A549 (cell line): ENCODE measurements around the gene SINHCAF. TPM values are rescaled to one million over a fixed set of nuclear protein-coding genes. Genes with fewer than 3 reads are reported as not detected.
A peak's percentile ranks its signal among the peaks of the same experiment; 100 is the strongest.

Experiments
- ATAC-seq, 2 experiments: fragments of 200-7000 bp in 1 of 2; fragments of >200 bp in 1 of 2; cut with Nextera tagmentation in 1 of 2; cut with Tn5 transposase in 1 of 2; 3 replicates each; pipeline versions ENCODE4 v1.8.0 to v1.9.1; 2018 to 2020; ENCODE audit warnings: mild to moderate bottlenecking in 1 of 2, moderate library complexity in 1 of 2
- CTCF ChIA-PET: fragments of 300-600 bp; sonication (Branson Sonifier 250); formaldehyde crosslinking; extraction: SDS; loops from one replicate; lab custom pipeline; 2021; ENCODE audit warnings: antibody characterized with exemption, inconsistent platforms; lab: Yijun Ruan, JAX
- POLR2A ChIA-PET: fragments of 350-600 bp; formaldehyde crosslinking; extraction: SDS; loops from one replicate; lab custom pipeline; 2021; ENCODE audit warnings: antibody characterized with exemption, inconsistent platforms; lab: Yijun Ruan, JAX
- DNase-seq, 2 experiments: peaks; one replicate each; pipeline versions ENCODE4 v3.0.0 to v3.0.0-alpha.2; 2011 to 2016; ENCODE audit warnings: low read depth in 1 of 2, low spot score in 1 of 2
- FAIRE-seq: peaks from 2 replicates; lab custom pipeline; 2011; peaks lifted over from hg19 to GRCh38; lab: Jason Lieb, UNC
- H3K27ac ChIP-seq, 2 experiments: fragments of >200 bp; sonication (Bioruptor Twin); formaldehyde crosslinking; 3 replicates each; pipeline ENCODE4 v1.5.1; 2016 to 2017
- H3K4me1 ChIP-seq: fragments of >200 bp; sonication (Bioruptor Twin); formaldehyde crosslinking; 3 replicates; pipeline ENCODE4 v1.6.1; 2016
- H3K4me2 ChIP-seq: fragments of >200 bp; sonication (Bioruptor Twin); formaldehyde crosslinking; 3 replicates; pipeline ENCODE4 v1.6.1; 2016
- H3K4me3 ChIP-seq: fragments of >200 bp; sonication (Bioruptor Twin); formaldehyde crosslinking; 3 replicates; pipeline ENCODE4 v1.5.1; 2016
- H3K9me3 ChIP-seq: fragments of >200 bp; sonication (Bioruptor Twin); formaldehyde crosslinking; 3 replicates; pipeline ENCODE4 v1.6.1; 2016
- CHD2 ChIP-seq: fragments of 150-350 bp; IDR thresholded peaks from 2 replicates; pipeline ENCODE4 v1.6.1; 2014; ENCODE audit warnings: low read length; ENCODE audit not compliant: partially characterized antibody
- EHF ChIP-seq: fragments of 250-450 bp; sonication (Bioruptor Pico); IDR thresholded peaks from 2 replicates; pipeline ENCODE4 v1.5.0; 2020; ENCODE audit warnings: mild to moderate bottlenecking
- ESRRA ChIP-seq: fragments of 150-350 bp; IDR thresholded peaks from 2 replicates; pipeline ENCODE4 v1.6.1; 2014; ENCODE audit warnings: mild to moderate bottlenecking, low read length, borderline replicate concordance
- FOSB ChIP-seq: fragments of 250-450 bp; sonication (Bioruptor Pico); IDR thresholded peaks from 2 replicates; pipeline ENCODE4 v1.5.0; 2020; ENCODE audit warnings: mild to moderate bottlenecking, moderate library complexity
- HDAC2 ChIP-seq: fragments of 200-600 bp; sonication (generic); IDR thresholded peaks from 2 replicates; pipeline ENCODE4 v1.6.1; 2016
- HEYL ChIP-seq: fragments of 250-450 bp; sonication (Bioruptor Pico); IDR thresholded peaks from 2 replicates; pipeline ENCODE4 v1.8.0; 2021; ENCODE audit warnings: mild to moderate bottlenecking, moderate library complexity
- HOXA7 ChIP-seq: fragments of 250-450 bp; sonication (Bioruptor Pico); IDR thresholded peaks from 2 replicates; pipeline ENCODE4 v1.5.0; 2020; ENCODE audit warnings: mild to moderate bottlenecking, moderate library complexity
- HOXB13 ChIP-seq: fragments of 250-450 bp; sonication (Bioruptor Pico); IDR thresholded peaks from 2 replicates; pipeline ENCODE4 v1.5.0; 2020; ENCODE audit warnings: low read depth, mild to moderate bottlenecking, moderate library complexity
- HOXB5 ChIP-seq: fragments of 250-450 bp; sonication (Bioruptor Pico); IDR thresholded peaks from 2 replicates; pipeline ENCODE4 v1.5.0; 2020; ENCODE audit warnings: mild to moderate bottlenecking, moderate library complexity
- KDM5A ChIP-seq: fragments of 200-600 bp; sonication (generic); IDR thresholded peaks from 2 replicates; pipeline ENCODE4 v1.6.1; 2016; ENCODE audit warnings: antibody characterized with exemption, mild to moderate bottlenecking
- MAFK ChIP-seq: fragments of 450-650 bp; IDR thresholded peaks from 2 replicates; pipeline ENCODE4 v1.6.1; 2014; ENCODE audit not compliant: partially characterized antibody
- NFE2L2 ChIP-seq: fragments of 150-350 bp; conservative IDR thresholded peaks from 2 replicates; pipeline ENCODE4 v1.6.1; 2014; ENCODE audit warnings: low read length
- PHF8 ChIP-seq: fragments of 200-600 bp; sonication (generic); IDR thresholded peaks from 2 replicates; pipeline ENCODE4 v1.6.1; 2016; ENCODE audit warnings: low read depth, mild to moderate bottlenecking, antibody characterized with exemption, moderate library complexity, borderline replicate concordance
- RAD21 ChIP-seq, 2 experiments: fragments of >200 bp in 1 of 2; sonication (Bioruptor Twin) in 1 of 2; formaldehyde crosslinking in 1 of 2; IDR thresholded peaks in 1 of 2; conservative IDR thresholded peaks in 1 of 2; 2 replicates in 1 of 2; 3 replicates in 1 of 2; pipeline ENCODE4 v1.6.1; 2012 to 2018; ENCODE audit warnings: inconsistent platforms in 1 of 2
- RARB ChIP-seq: fragments of 250-450 bp; sonication (Bioruptor Pico); IDR thresholded peaks from 2 replicates; pipeline ENCODE4 v1.8.0; 2021; ENCODE audit warnings: mild to moderate bottlenecking, moderate library complexity
- RCOR1 ChIP-seq: fragments of 150-350 bp; IDR thresholded peaks from 2 replicates; pipeline ENCODE4 v1.6.1; 2014; ENCODE audit warnings: antibody characterized with exemption, low read length, low read depth
- RFX5 ChIP-seq: fragments of 450-650 bp; IDR thresholded peaks from 2 replicates; pipeline ENCODE4 v1.7.1; 2014; ENCODE audit warnings: antibody characterized with exemption, mild to moderate bottlenecking, moderate library complexity
- SMC3 ChIP-seq: fragments of >200 bp; sonication (Bioruptor Twin); formaldehyde crosslinking; IDR thresholded peaks from 3 replicates; pipeline ENCODE4 v1.6.1; 2018; ENCODE audit warnings: inconsistent platforms
- ZC3H11A ChIP-seq: fragments of 450-650 bp; IDR thresholded peaks from 2 replicates; pipeline ENCODE4 v1.6.1; 2014; ENCODE audit warnings: antibody characterized with exemption, mild to moderate bottlenecking
- WGBS: methylation state at CpG from one replicate; pipeline ENCODE4 v1.1.6; 2017; ENCODE audit errors: missing lambda C conversion rate; 5-methylcytosine and 5-hydroxymethylcytosine counted together
- polyA plus RNA-seq, 4 experiments: library from polyadenylated mRNA; depleted of rRNA in 3 of 4; stranded (reverse); fragments of >200 nt; fragmentation: RNase III in 1 of 4; extraction: RNeasy Plus Mini Kit Qiagen cat#74134 plus additional on column Dnase treatment in 1 of 4; gene quantifications; 2 replicates in 3 of 4; 3 replicates in 1 of 4; pipeline ENCODE4 v1.2.3, GENCODE V29; 2011 to 2017
- TF ChIP-seq, protein P1 (sequence below): fragments of 200-600 bp; sonication (generic); IDR thresholded peaks from 2 replicates; pipeline ENCODE4 v1.6.1; 2016; ENCODE audit warnings: antibody characterized with exemption, mild to moderate bottlenecking, moderate library complexity
- TF ChIP-seq, protein P2 (sequence below): IDR thresholded peaks from 2 replicates; pipeline ENCODE4 v1.6.1; 2012; ENCODE audit warnings: low read depth, borderline replicate concordance
- TF ChIP-seq, protein P3 (sequence below): fragments of 250-450 bp; sonication (Bioruptor Pico); IDR thresholded peaks from 2 replicates; pipeline ENCODE4 v1.5.0; 2021; ENCODE audit warnings: mild to moderate bottlenecking, moderate library complexity, borderline replicate concordance
- TF ChIP-seq, protein P4 (sequence below): fragments of 250-450 bp; sonication (Bioruptor Pico); IDR thresholded peaks from 2 replicates; pipeline ENCODE4 v1.5.0; 2020; ENCODE audit warnings: low read depth, mild to moderate bottlenecking, moderate library complexity
- TF ChIP-seq, protein P5 (sequence below): IDR thresholded peaks from 2 replicates; pipeline ENCODE4 v1.6.1; 2012
- TF ChIP-seq, protein P6 (sequence below): IDR thresholded peaks from 2 replicates; pipeline ENCODE4 v1.6.1; 2012
- TF ChIP-seq, protein P7 (sequence below): fragments of 450-650 bp; IDR thresholded peaks from 2 replicates; pipeline ENCODE4 v1.6.1; 2014; ENCODE audit warnings: antibody characterized with exemption
- TF ChIP-seq, protein P8 (sequence below): fragments of >200 bp; sonication (Bioruptor Twin); formaldehyde crosslinking; IDR thresholded peaks from 3 replicates; pipeline ENCODE4 v1.5.1; 2016

SINHCAF gene
- polyA plus RNA-seq, 2 of the 4 experiments (the other 2 are of a cell fraction) = 38.8 to 106 TPM

DNA sequence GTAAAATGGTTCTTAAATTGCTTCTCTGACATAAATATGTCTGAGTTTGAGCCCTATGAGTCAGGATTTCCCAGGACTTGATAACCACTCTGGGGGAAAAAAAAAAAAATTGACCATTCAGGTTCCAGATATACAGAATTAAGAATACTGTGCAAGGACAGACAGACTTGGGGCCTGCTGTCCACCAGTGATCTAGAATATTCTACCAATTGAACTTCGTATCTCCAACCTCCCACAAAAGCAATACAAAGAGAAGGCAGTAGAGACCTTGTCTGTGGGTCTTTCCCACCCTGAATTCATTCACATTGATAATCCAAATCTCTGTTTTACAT, 4.1 kb downstream of the SINHCAF start:
- DNase-seq (no peak), FAIRE-seq (no peak), ATAC-seq (no peak)
- Histone ChIP-seq H3K9me3 (no peaks in the 10 kb centered on the region), H3K4me2 (peak overlapping the region; percentile 86), H3K27ac (peak overlapping the region in 1 of 2 experiments; percentile 35; a peak in 1 of 6 replicates), H3K4me3 (no peak overlapping the region), H3K4me1 (peaks cover 59% of the 10 kb centered on the region)
- WGBS = 81% methylated on average over 1 of the region's 1 CpG
- ChIA-PET CTCF (interaction anchor here (3.1 kb wide), 1 partner anchor 50 kb away, joined by 12 read pairs; no protein-coding TSS in a partner anchor), POLR2A (no interaction called here)
- TF ChIP-seq HOXB5 = no peak
- no peak for TF ChIP-seq KDM5A
- no peak for TF ChIP-seq SMC3
- no peak for TF ChIP-seq HEYL (CRISPR knock-in tag)
- TF ChIP-seq ESRRA = no peak
- no peak for TF ChIP-seq RFX5
- TF ChIP-seq HDAC2 = no peak
- TF ChIP-seq, protein P1, sequence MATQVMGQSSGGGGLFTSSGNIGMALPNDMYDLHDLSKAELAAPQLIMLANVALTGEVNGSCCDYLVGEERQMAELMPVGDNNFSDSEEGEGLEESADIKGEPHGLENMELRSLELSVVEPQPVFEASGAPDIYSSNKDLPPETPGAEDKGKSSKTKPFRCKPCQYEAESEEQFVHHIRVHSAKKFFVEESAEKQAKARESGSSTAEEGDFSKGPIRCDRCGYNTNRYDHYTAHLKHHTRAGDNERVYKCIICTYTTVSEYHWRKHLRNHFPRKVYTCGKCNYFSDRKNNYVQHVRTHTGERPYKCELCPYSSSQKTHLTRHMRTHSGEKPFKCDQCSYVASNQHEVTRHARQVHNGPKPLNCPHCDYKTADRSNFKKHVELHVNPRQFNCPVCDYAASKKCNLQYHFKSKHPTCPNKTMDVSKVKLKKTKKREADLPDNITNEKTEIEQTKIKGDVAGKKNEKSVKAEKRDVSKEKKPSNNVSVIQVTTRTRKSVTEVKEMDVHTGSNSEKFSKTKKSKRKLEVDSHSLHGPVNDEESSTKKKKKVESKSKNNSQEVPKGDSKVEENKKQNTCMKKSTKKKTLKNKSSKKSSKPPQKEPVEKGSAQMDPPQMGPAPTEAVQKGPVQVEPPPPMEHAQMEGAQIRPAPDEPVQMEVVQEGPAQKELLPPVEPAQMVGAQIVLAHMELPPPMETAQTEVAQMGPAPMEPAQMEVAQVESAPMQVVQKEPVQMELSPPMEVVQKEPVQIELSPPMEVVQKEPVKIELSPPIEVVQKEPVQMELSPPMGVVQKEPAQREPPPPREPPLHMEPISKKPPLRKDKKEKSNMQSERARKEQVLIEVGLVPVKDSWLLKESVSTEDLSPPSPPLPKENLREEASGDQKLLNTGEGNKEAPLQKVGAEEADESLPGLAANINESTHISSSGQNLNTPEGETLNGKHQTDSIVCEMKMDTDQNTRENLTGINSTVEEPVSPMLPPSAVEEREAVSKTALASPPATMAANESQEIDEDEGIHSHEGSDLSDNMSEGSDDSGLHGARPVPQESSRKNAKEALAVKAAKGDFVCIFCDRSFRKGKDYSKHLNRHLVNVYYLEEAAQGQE = no peak
- TF ChIP-seq, protein P2, sequence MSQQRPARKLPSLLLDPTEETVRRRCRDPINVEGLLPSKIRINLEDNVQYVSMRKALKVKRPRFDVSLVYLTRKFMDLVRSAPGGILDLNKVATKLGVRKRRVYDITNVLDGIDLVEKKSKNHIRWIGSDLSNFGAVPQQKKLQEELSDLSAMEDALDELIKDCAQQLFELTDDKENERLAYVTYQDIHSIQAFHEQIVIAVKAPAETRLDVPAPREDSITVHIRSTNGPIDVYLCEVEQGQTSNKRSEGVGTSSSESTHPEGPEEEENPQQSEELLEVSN = no peak
- TF ChIP-seq, protein P3, sequence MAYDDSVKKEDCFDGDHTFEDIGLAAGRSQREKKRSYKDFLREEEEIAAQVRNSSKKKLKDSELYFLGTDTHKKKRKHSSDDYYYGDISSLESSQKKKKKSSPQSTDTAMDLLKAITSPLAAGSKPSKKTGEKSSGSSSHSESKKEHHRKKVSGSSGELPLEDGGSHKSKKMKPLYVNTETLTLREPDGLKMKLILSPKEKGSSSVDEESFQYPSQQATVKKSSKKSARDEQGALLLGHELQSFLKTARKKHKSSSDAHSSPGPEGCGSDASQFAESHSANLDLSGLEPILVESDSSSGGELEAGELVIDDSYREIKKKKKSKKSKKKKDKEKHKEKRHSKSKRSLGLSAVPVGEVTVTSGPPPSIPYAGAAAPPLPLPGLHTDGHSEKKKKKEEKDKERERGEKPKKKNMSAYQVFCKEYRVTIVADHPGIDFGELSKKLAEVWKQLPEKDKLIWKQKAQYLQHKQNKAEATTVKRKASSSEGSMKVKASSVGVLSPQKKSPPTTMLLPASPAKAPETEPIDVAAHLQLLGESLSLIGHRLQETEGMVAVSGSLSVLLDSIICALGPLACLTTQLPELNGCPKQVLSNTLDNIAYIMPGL = no peak
- TF ChIP-seq, protein P4, sequence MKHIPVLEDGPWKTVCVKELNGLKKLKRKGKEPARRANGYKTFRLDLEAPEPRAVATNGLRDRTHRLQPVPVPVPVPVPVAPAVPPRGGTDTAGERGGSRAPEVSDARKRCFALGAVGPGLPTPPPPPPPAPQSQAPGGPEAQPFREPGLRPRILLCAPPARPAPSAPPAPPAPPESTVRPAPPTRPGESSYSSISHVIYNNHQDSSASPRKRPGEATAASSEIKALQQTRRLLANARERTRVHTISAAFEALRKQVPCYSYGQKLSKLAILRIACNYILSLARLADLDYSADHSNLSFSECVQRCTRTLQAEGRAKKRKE = no peak
- TF ChIP-seq, protein P5, sequence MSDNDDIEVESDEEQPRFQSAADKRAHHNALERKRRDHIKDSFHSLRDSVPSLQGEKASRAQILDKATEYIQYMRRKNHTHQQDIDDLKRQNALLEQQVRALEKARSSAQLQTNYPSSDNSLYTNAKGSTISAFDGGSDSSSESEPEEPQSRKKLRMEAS = no peak
- TF ChIP-seq PHF8 = no peak
- no peak for TF ChIP-seq RARB
- TF ChIP-seq RCOR1 = no peak
- TF ChIP-seq, protein P6, sequence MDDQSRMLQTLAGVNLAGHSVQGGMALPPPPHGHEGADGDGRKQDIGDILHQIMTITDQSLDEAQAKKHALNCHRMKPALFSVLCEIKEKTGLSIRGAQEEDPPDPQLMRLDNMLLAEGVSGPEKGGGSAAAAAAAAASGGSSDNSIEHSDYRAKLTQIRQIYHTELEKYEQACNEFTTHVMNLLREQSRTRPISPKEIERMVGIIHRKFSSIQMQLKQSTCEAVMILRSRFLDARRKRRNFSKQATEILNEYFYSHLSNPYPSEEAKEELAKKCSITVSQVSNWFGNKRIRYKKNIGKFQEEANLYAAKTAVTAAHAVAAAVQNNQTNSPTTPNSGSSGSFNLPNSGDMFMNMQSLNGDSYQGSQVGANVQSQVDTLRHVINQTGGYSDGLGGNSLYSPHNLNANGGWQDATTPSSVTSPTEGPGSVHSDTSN = no peak

DNA sequence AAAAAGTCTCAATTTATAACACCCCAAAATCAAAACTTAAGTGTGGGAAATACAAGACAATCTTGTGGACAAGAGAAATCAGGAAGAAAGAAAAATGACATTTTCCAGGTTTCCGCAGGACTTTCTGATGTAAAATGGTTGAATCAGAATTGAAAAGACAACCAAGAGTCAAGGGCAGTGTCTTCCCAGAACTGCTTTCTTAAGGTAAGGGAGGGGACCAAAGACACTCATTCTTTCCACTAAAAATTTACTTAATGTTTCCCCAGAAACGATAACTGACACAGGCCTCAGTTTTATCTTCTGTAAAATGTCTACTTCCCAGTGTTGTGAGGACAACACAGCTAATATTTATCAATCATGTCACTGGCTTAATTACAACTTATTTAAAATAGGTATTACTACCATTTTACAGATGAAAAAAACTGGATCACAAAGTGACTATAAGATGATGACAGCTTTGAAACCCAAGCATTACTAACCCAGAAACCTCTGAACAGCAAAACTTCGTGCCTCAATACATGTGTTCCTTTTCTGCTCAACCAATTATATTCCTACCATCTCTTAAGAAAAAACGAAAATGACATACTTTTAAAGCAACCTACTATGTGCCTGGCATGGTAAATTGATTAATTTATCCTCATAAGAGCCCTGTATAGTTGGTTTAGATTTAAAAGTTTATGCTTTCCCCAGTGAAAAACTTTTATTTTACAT, 4.6 kb downstream of the SINHCAF start:
- Histone ChIP-seq H3K4me2 (peak overlapping the region; percentile 86), H3K4me1 (peaks cover 60% of the 10 kb centered on the region), H3K27ac (peak overlapping the region in 1 of 2 experiments; percentile 12; a peak in 1 of 6 replicates), H3K9me3 (no peaks in the 10 kb centered on the region), H3K4me3 (no peak overlapping the region)
- ATAC-seq (no peak), FAIRE-seq (no peak), DNase-seq (no peak)
- WGBS = 57% methylated on average over 4 of the region's 4 CpGs
- ChIA-PET CTCF (interaction anchor here (3.1 kb wide), 1 partner anchor 49 kb away, joined by 12 read pairs; no protein-coding TSS in a partner anchor), POLR2A (no interaction called here)
- TF ChIP-seq, protein P7, sequence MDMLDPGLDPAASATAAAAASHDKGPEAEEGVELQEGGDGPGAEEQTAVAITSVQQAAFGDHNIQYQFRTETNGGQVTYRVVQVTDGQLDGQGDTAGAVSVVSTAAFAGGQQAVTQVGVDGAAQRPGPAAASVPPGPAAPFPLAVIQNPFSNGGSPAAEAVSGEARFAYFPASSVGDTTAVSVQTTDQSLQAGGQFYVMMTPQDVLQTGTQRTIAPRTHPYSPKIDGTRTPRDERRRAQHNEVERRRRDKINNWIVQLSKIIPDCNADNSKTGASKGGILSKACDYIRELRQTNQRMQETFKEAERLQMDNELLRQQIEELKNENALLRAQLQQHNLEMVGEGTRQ = no peak
- no peak for TF ChIP-seq PHF8
- no peak for TF ChIP-seq HOXB13 (CRISPR knock-in tag)
- TF ChIP-seq CHD2 = no peak
- no peak for TF ChIP-seq HOXA7 (CRISPR knock-in tag)
- no peak for TF ChIP-seq RAD21 (conservative IDR thresholded peaks at IDR 0.05 in 1 of 2, IDR thresholded peaks at IDR 0.05 in 1 of 2)
- no peak for TF ChIP-seq ZC3H11A
- TF ChIP-seq MAFK = no peak
- TF ChIP-seq, protein P8, sequence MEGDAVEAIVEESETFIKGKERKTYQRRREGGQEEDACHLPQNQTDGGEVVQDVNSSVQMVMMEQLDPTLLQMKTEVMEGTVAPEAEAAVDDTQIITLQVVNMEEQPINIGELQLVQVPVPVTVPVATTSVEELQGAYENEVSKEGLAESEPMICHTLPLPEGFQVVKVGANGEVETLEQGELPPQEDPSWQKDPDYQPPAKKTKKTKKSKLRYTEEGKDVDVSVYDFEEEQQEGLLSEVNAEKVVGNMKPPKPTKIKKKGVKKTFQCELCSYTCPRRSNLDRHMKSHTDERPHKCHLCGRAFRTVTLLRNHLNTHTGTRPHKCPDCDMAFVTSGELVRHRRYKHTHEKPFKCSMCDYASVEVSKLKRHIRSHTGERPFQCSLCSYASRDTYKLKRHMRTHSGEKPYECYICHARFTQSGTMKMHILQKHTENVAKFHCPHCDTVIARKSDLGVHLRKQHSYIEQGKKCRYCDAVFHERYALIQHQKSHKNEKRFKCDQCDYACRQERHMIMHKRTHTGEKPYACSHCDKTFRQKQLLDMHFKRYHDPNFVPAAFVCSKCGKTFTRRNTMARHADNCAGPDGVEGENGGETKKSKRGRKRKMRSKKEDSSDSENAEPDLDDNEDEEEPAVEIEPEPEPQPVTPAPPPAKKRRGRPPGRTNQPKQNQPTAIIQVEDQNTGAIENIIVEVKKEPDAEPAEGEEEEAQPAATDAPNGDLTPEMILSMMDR = no peak
- no peak for TF ChIP-seq EHF (CRISPR knock-in tag)
- no peak for TF ChIP-seq NFE2L2
- TF ChIP-seq FOSB (CRISPR knock-in tag) = no peak
